H1 (cell line): ENCODE measurements around the gene AURKB. TPM values are rescaled to one million over a fixed set of nuclear protein-coding genes. Genes with fewer than 3 reads are reported as not detected.

ENCODE experiments used
- CTCF ChIA-PET: fragments of 300-600 bp; sonication (Branson Sonifier 250); formaldehyde crosslinking; loops from one replicate; lab custom pipeline; 2021; ENCODE audit not compliant: partially characterized antibody; lab: Charles Lee
- POLR2A ChIA-PET: fragments of 300-600 bp; sonication (Branson Sonifier 250); formaldehyde crosslinking; loops from one replicate; lab custom pipeline; 2021; ENCODE audit warnings: inconsistent platforms; ENCODE audit not compliant: partially characterized antibody; lab: Charles Lee
- DNase-seq, 2 experiments: peaks; one replicate each; pipeline versions ENCODE4 v3.0.0 to v3.0.0-alpha.2; 2010 to 2022; ENCODE audit warnings: low spot score in 2 of 2, low read depth in 1 of 2, mixed read lengths in 1 of 2
- FAIRE-seq: peaks from 2 replicates; lab custom pipeline; 2011; peaks lifted over from hg19 to GRCh38; lab: Jason Lieb, UNC
- H2AFZ ChIP-seq: 2 replicates; pipeline ENCODE4 v1.8.1; 2012; ENCODE audit warnings: low read length, inconsistent platforms
- H2AK5ac ChIP-seq: 2 replicates; pipeline ENCODE4 v1.6.1; 2013; ENCODE audit warnings: low read depth, low read length
- H2BK120ac ChIP-seq: replicated peaks from 2 replicates; pipeline ENCODE3; 2013; ENCODE audit warnings: low read depth, low read length, inconsistent platforms
- H2BK12ac ChIP-seq: 2 replicates; pipeline ENCODE4 v1.6.1; 2013; ENCODE audit warnings: low read depth, low read length
- H2BK15ac ChIP-seq: 2 replicates; pipeline ENCODE4 v1.6.1; 2013; ENCODE audit warnings: low read length
- H2BK20ac ChIP-seq: 2 replicates; pipeline ENCODE4 v1.6.1; 2013; ENCODE audit warnings: low read length
- H2BK5ac ChIP-seq: 2 replicates; pipeline ENCODE4 v1.6.1; 2013; ENCODE audit warnings: low read depth, low read length
- H3K14ac ChIP-seq: 2 replicates; pipeline ENCODE4 v1.6.1; 2013; ENCODE audit warnings: inconsistent platforms; ENCODE audit not compliant: insufficient read length
- H3K18ac ChIP-seq: 2 replicates; pipeline ENCODE4 v1.6.1; 2013; ENCODE audit warnings: low read length; ENCODE audit errors: extremely low read depth
- H3K23ac ChIP-seq: 2 replicates; pipeline ENCODE4 v1.6.1; 2013; ENCODE audit warnings: inconsistent platforms; ENCODE audit not compliant: insufficient read length
- H3K23me2 ChIP-seq: 2 replicates; pipeline ENCODE4 v1.6.1; 2013; ENCODE audit warnings: low read depth, low read length
- H3K27ac ChIP-seq: 2 replicates; pipeline ENCODE4 v1.6.1; 2011; ENCODE audit warnings: low read depth, low read length, inconsistent platforms
- H3K27me3 ChIP-seq, 4 experiments: replicated peaks in 1 of 4; 1 replicate in 1 of 4; 2 replicates in 3 of 4; pipeline versions ENCODE4 v1.6.1 to v1.8.1; 2011 to 2013; ENCODE audit warnings: low read length in 3 of 4, mild to moderate bottlenecking in 3 of 4, inconsistent platforms in 2 of 4, mixed read lengths in 2 of 4, moderate library complexity in 1 of 4; ENCODE audit not compliant: control insufficient read depth in 3 of 4, insufficient read depth in 3 of 4; ENCODE audit errors: extremely low read depth in 1 of 4
- H3K36me3 ChIP-seq, 4 experiments: 2 replicates each; pipeline versions ENCODE4 v1.6.1 to v1.8.1; 2011 to 2013; ENCODE audit warnings: mild to moderate bottlenecking in 4 of 4, low read length in 3 of 4, moderate library complexity in 2 of 4, control low read depth in 1 of 4, inconsistent platforms in 1 of 4; ENCODE audit not compliant: insufficient read depth in 4 of 4, control insufficient read depth in 2 of 4
- H3K4ac ChIP-seq: replicated peaks from 2 replicates; pipeline ENCODE3; 2013; ENCODE audit warnings: low read length, low read depth, mixed read lengths, inconsistent platforms; ENCODE audit not compliant: insufficient read length
- H3K4me1 ChIP-seq, 4 experiments: replicated peaks in 1 of 4; 1 replicate in 1 of 4; 2 replicates in 3 of 4; pipeline versions ENCODE4 v1.6.1 to v1.8.1; 2011 to 2013; ENCODE audit warnings: low read length in 3 of 4, inconsistent platforms in 2 of 4, mixed read lengths in 1 of 4; ENCODE audit not compliant: insufficient read depth in 4 of 4, control insufficient read depth in 3 of 4
- H3K4me2 ChIP-seq, 2 experiments: 2 replicates each; pipeline versions ENCODE4 v1.6.1 to v1.8.1; 2011 to 2013; ENCODE audit warnings: low read depth in 2 of 2, low read length in 2 of 2, control low read depth in 1 of 2, inconsistent platforms in 1 of 2, mild to moderate bottlenecking in 1 of 2; ENCODE audit not compliant: insufficient read depth in 1 of 2
- H3K4me3 ChIP-seq, 4 experiments: fragments of 200-600, 300-600 bp in 1 of 4; sonication (generic), shearing (Covaris generic), sonication (Bioruptor Twin) in 1 of 4; 2 replicates each; pipeline versions ENCODE4 v1.5.1 to v1.8.1; 2011 to 2016; ENCODE audit warnings: low read length in 4 of 4, low read depth in 3 of 4, control low read depth in 2 of 4, inconsistent platforms in 2 of 4, mild to moderate bottlenecking in 2 of 4, mixed read lengths in 1 of 4, moderate library complexity in 1 of 4; ENCODE audit not compliant: insufficient read depth in 2 of 4; ENCODE audit errors: extremely low read depth in 1 of 4
- H3K56ac ChIP-seq: replicated peaks from 2 replicates; pipeline ENCODE3; 2013; ENCODE audit warnings: low read depth, mild to moderate bottlenecking, mixed read lengths, low read length, inconsistent platforms; ENCODE audit not compliant: insufficient read length
- H3K79me1 ChIP-seq: 2 replicates; pipeline ENCODE4 v1.6.1; 2013; ENCODE audit warnings: low read depth, low read length, control low read depth
- H3K79me2 ChIP-seq, 2 experiments: 2 replicates each; pipeline versions ENCODE4 v1.6.1 to v1.8.1; 2012 to 2013; ENCODE audit warnings: low read length in 2 of 2, mild to moderate bottlenecking in 2 of 2, inconsistent platforms in 1 of 2; ENCODE audit not compliant: insufficient read depth in 2 of 2, control insufficient read depth in 1 of 2
- H3K9ac ChIP-seq, 4 experiments: replicated peaks in 1 of 4; 1 replicate in 1 of 4; 2 replicates in 3 of 4; pipeline versions ENCODE4 v1.6.1 to v1.8.1; 2011 to 2013; ENCODE audit warnings: low read depth in 3 of 4, low read length in 3 of 4, control low read depth in 2 of 4, mild to moderate bottlenecking in 2 of 4, moderate library complexity in 2 of 4, inconsistent platforms in 1 of 4; ENCODE audit errors: extremely low read depth in 1 of 4
- H3K9me3 ChIP-seq, 2 experiments: 2 replicates each; pipeline versions ENCODE4 v1.6.1 to v1.8.1; 2012 to 2013; ENCODE audit warnings: mild to moderate bottlenecking in 2 of 2, moderate library complexity in 2 of 2, control low read depth in 1 of 2, inconsistent platforms in 1 of 2, low read depth in 1 of 2, low read length in 1 of 2, mixed read lengths in 1 of 2; ENCODE audit not compliant: insufficient read depth in 2 of 2
- H4K20me1 ChIP-seq, 2 experiments: replicated peaks in 1 of 2; 2 replicates each; pipeline versions ENCODE3 to v1.8.1; 2011 to 2013; ENCODE audit warnings: inconsistent platforms in 2 of 2, low read length in 2 of 2, mild to moderate bottlenecking in 1 of 2; ENCODE audit not compliant: insufficient read depth in 2 of 2, control insufficient read depth in 1 of 2
- H4K5ac ChIP-seq: 2 replicates; pipeline ENCODE4 v1.6.1; 2013; ENCODE audit warnings: low read length, low read depth, mixed read lengths, inconsistent platforms; ENCODE audit not compliant: insufficient read length
- H4K8ac ChIP-seq: 2 replicates; pipeline ENCODE4 v1.8.0; 2013; ENCODE audit warnings: mild to moderate bottlenecking, moderate library complexity, low read length, inconsistent platforms; ENCODE audit not compliant: insufficient read depth; ENCODE audit errors: extremely low read depth
- H4K91ac ChIP-seq: replicated peaks from 2 replicates; pipeline ENCODE3; 2013; ENCODE audit warnings: low read length, mixed read lengths, inconsistent platforms; ENCODE audit not compliant: insufficient read length
- CBX5 ChIP-seq: fragments of 300-800, 300-1000 bp; sonication (generic); IDR thresholded peaks from 2 replicates; pipeline ENCODE4 v1.7.1; 2016; ENCODE audit warnings: antibody characterized with exemption, low read length, low read depth
- CTBP2 ChIP-seq: IDR thresholded peaks from 2 replicates; pipeline ENCODE4 v1.7.0; 2011; ENCODE audit warnings: borderline replicate concordance, mild to moderate bottlenecking, moderate library complexity, mixed read lengths, low read length; ENCODE audit not compliant: insufficient read depth, insufficient read length
- EZH2 ChIP-seq: fragments of 200-600 bp; sonication (generic); IDR thresholded peaks from 2 replicates; pipeline ENCODE4 v1.7.1; 2012; ENCODE audit warnings: low read depth, mild to moderate bottlenecking, moderate library complexity, low read length, inconsistent platforms; ENCODE audit not compliant: severe bottlenecking
- HDAC2 ChIP-seq, 2 experiments: fragments of 300-600 bp in 1 of 2; sonication (generic) in 1 of 2; IDR thresholded peaks; 2 replicates each; pipeline ENCODE4 v1.6.1; 2011 to 2012; ENCODE audit warnings: low read depth in 2 of 2, low read length in 2 of 2, mild to moderate bottlenecking in 2 of 2, moderate library complexity in 2 of 2, borderline replicate concordance in 1 of 2, inconsistent platforms in 1 of 2
- MAFK ChIP-seq: IDR thresholded peaks from 2 replicates; pipeline ENCODE4 v1.6.1; 2012; ENCODE audit warnings: low read depth, mild to moderate bottlenecking, improper control_type of control experiment, low read length
- NANOG ChIP-seq: IDR thresholded peaks from 2 replicates; pipeline ENCODE4 v1.6.1; 2011; ENCODE audit warnings: low read length, low read depth, mild to moderate bottlenecking, inconsistent platforms; ENCODE audit not compliant: insufficient read depth, poor library complexity, severe bottlenecking
- POLR2AphosphoS5 ChIP-seq: IDR thresholded peaks from 2 replicates; pipeline ENCODE4 v1.6.1; 2011; ENCODE audit warnings: low read depth, low read length
- WGBS, 2 experiments: shearing (Covaris generic) in 1 of 2; methylation state at CpG; one replicate each; pipeline versions ENCODE4 v1.1.6 to v1.1.7; 2013 to 2015; ENCODE audit warnings: low lambda C conversion rate in 2 of 2, mixed read lengths in 2 of 2, inconsistent platforms in 1 of 2, low coverage in 1 of 2, missing lambda C conversion rate in 1 of 2; ENCODE audit not compliant: insufficient replicate concordance in 2 of 2, insufficient coverage in 1 of 2, insufficient read length in 1 of 2; ENCODE audit errors: extremely low coverage in 1 of 2, missing lambda C conversion rate in 1 of 2; 5-methylcytosine and 5-hydroxymethylcytosine counted together
- polyA plus RNA-seq, 7 experiments: library from polyadenylated mRNA; depleted of rRNA in 3 of 7; stranded (reverse) in 5 of 7; unstranded in 2 of 7; fragments of >200 nt in 5 of 7; fragments of 200-250 nt in 2 of 7; gene quantifications; 1 replicate in 5 of 7; 2 replicates in 1 of 7; 4 replicates in 1 of 7; pipeline versions ENCODE4 v1.2.1 to v1.2.3, GENCODE V29; 2011 to 2013; ENCODE audit warnings: missing spikeins in 2 of 7, mixed read lengths in 2 of 7
- total RNA-seq: library from RNA; stranded (reverse); fragmentation: NEBNext Ultra II Directional; extraction: Animal tissue kit (Norgen Biotek cat#: 25700); gene quantifications from 2 replicates; pipeline ENCODE4 v1.2.1, GENCODE V29; 2021

AURKB gene
- total and polyA plus RNA-seq, 2 of the 8 experiments (the other 6 are each of a cell fraction or from before 2014, with no cell fraction given) = 102 to 160 TPM

DNA sequence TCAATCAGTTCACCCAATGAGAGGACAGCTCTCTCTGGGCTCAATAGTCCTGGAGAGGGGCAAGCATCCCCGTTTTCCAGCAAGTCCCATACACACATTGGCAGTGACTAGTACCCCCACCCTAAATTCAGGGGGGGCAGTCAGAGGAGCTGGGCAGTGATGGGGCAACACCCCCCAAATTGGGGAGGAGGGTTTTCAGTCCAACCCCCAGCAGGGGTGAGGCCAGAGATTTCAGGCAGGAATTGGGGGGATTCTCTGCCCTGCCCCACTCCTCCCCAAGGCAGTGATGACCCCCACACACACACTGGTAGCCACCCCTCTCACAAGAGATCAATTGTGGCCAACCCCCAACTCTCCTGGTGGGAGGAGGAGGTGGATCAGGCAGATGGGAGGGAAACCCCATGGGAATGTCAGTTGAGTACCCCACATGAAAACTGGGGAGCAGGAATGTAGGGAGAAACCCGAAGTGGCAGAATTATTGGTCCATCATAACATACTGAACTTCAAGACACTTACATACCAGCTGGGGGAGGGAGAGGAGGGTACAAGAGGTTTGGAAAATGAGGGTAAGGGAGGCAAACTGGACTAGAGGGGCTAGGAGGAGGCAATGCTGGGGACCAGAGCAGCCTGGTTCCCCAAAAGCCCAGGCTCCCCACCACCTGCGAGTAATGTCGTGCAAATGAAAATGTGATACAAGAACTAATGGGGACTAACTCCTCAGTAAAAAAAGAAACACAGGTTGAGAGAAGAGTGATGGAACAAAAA is 50.7 kb downstream of the AURKB start:
- WGBS, 2 experiments = 82% methylated on average over 4 of the region's 4 CpGs; no CpG with 5 or more reads in 1 of the 2 experiments
- H3K23me2 ChIP-seq = peaks cover 24% of the 10 kb centered on the region
- no peak overlapping the region for H3K4me3 ChIP-seq
- TF ChIP-seq HDAC2 (IDR thresholded peaks at IDR 0.05; ENCODE audit: borderline replicate concordance in 1 of 2, low read depth in 2 of 2, low read length in 2 of 2) = no peak
- no peak for TF ChIP-seq CTBP2
- no peak for TF ChIP-seq EZH2
- no peak for TF ChIP-seq MAFK
- no peak for TF ChIP-seq NANOG
- no peak for TF ChIP-seq POLR2AphosphoS5
- TF ChIP-seq CBX5 = no peak
- DNase-seq = no peak
- no peak overlapping the region; the same call in 1 of the 2 replicates for H2BK12ac ChIP-seq
- H2BK20ac ChIP-seq = no peak overlapping the region
- no peak overlapping the region for H4K8ac ChIP-seq
- H3K56ac ChIP-seq = no peak overlapping the region
- H2AFZ ChIP-seq = no peak overlapping the region
- no peak overlapping the region for H3K18ac ChIP-seq
- peaks cover 8 to 9% of the 10 kb centered on the region in 2 experiments for H4K20me1 ChIP-seq
- peaks cover 11 to 37% (median 24%) of the 10 kb centered on the region in 4 experiments for H3K4me1 ChIP-seq
- H3K4me2 ChIP-seq = no peak overlapping the region
- H2BK120ac ChIP-seq = no peak overlapping the region
- no peak for FAIRE-seq
- peaks cover 0 to 10% (median 5%) of the 10 kb centered on the region in 4 experiments; a peak in 6 of 8 replicates for H3K36me3 ChIP-seq
- POLR2A ChIA-PET = interaction anchor here (0.9 to 15.7 kb wide), 7 partner anchors 9 to 65 kb away, joined by 3 to 289 read pairs (median 3); partner anchors contain the start of gene TMEM107
- H3K27ac ChIP-seq = no peak overlapping the region
- H2AK5ac ChIP-seq = no peak overlapping the region
- H2BK5ac ChIP-seq = no peak overlapping the region
- H3K14ac ChIP-seq = no peak overlapping the region
- H4K91ac ChIP-seq = no peak overlapping the region
- H3K23ac ChIP-seq = no peak overlapping the region
- H3K27me3 ChIP-seq = no peaks in the 10 kb centered on the region
- H3K79me2 ChIP-seq = peaks cover 0 to 15% of the 10 kb centered on the region in 2 experiments; a peak in 2 of 4 replicates
- peaks cover 8% of the 10 kb centered on the region for H3K79me1 ChIP-seq
- CTCF ChIA-PET = interaction anchor here (1.0 to 10.3 kb wide), 11 partner anchors 10 to 284 kb away, joined by 3 to 133 read pairs (median 8); partner anchors contain the start of gene ALOXE3
- H3K9me3 ChIP-seq = no peaks in the 10 kb centered on the region
- no peak overlapping the region for H4K5ac ChIP-seq
- H2BK15ac ChIP-seq = 0 out of 2 replicates have a peak overlapping the region, but pooled peaks have one; percentile 16
- H3K4ac ChIP-seq = no peak overlapping the region
- no peak overlapping the region for H3K9ac ChIP-seq
